A549 (cell line): ENCODE data around the gene MOB3A. TPM values are rescaled to one million over a fixed set of nuclear protein-coding genes. Genes with fewer than 3 reads are reported as not detected.

Experiments used
- ATAC-seq, 2 experiments: fragments of 200-7000 bp in 1 of 2; fragments of >200 bp in 1 of 2; cut with Nextera tagmentation in 1 of 2; cut with Tn5 transposase in 1 of 2; 3 replicates each; pipeline versions ENCODE4 v1.8.0 to v1.9.1; 2018 to 2020; ENCODE audit warnings: mild to moderate bottlenecking in 1 of 2, moderate library complexity in 1 of 2
- CTCF ChIA-PET: fragments of 300-600 bp; sonication (Branson Sonifier 250); formaldehyde crosslinking; extraction: SDS; loops from one replicate; lab custom pipeline; 2021; ENCODE audit warnings: antibody characterized with exemption, inconsistent platforms; lab: Yijun Ruan, JAX
- POLR2A ChIA-PET: fragments of 350-600 bp; formaldehyde crosslinking; extraction: SDS; loops from one replicate; lab custom pipeline; 2021; ENCODE audit warnings: antibody characterized with exemption, inconsistent platforms; lab: Yijun Ruan, JAX
- DNase-seq, 2 experiments: peaks; one replicate each; pipeline versions ENCODE4 v3.0.0 to v3.0.0-alpha.2; 2011 to 2016; ENCODE audit warnings: low read depth in 1 of 2, low spot score in 1 of 2
- FAIRE-seq: peaks from 2 replicates; lab custom pipeline; 2011; peaks lifted over from hg19 to GRCh38; lab: Jason Lieb, UNC
- H3K27ac ChIP-seq, 2 experiments: fragments of >200 bp; sonication (Bioruptor Twin); formaldehyde crosslinking; 3 replicates each; pipeline ENCODE4 v1.5.1; 2016 to 2017
- H3K4me1 ChIP-seq: fragments of >200 bp; sonication (Bioruptor Twin); formaldehyde crosslinking; 3 replicates; pipeline ENCODE4 v1.6.1; 2016
- H3K4me2 ChIP-seq: fragments of >200 bp; sonication (Bioruptor Twin); formaldehyde crosslinking; 3 replicates; pipeline ENCODE4 v1.6.1; 2016
- H3K4me3 ChIP-seq: fragments of >200 bp; sonication (Bioruptor Twin); formaldehyde crosslinking; 3 replicates; pipeline ENCODE4 v1.5.1; 2016
- H3K9me3 ChIP-seq: fragments of >200 bp; sonication (Bioruptor Twin); formaldehyde crosslinking; 3 replicates; pipeline ENCODE4 v1.6.1; 2016
- BHLHE40 ChIP-seq: IDR thresholded peaks from 2 replicates; pipeline ENCODE4 v1.6.1; 2012; ENCODE audit warnings: low read depth, low read length, inconsistent platforms
- CHD2 ChIP-seq: fragments of 150-350 bp; IDR thresholded peaks from 2 replicates; pipeline ENCODE4 v1.6.1; 2014; ENCODE audit warnings: low read length; ENCODE audit not compliant: partially characterized antibody
- EHF ChIP-seq: fragments of 250-450 bp; sonication (Bioruptor Pico); IDR thresholded peaks from 2 replicates; pipeline ENCODE4 v1.5.0; 2020; ENCODE audit warnings: mild to moderate bottlenecking
- FOXS1 ChIP-seq: fragments of 250-450 bp; sonication (Bioruptor Pico); IDR thresholded peaks from 2 replicates; pipeline ENCODE4 v1.5.0; 2020; ENCODE audit warnings: mild to moderate bottlenecking, moderate library complexity
- HOXB5 ChIP-seq: fragments of 250-450 bp; sonication (Bioruptor Pico); IDR thresholded peaks from 2 replicates; pipeline ENCODE4 v1.5.0; 2020; ENCODE audit warnings: mild to moderate bottlenecking, moderate library complexity
- KDM5A ChIP-seq: fragments of 200-600 bp; sonication (generic); IDR thresholded peaks from 2 replicates; pipeline ENCODE4 v1.6.1; 2016; ENCODE audit warnings: antibody characterized with exemption, mild to moderate bottlenecking
- MAFK ChIP-seq: fragments of 450-650 bp; IDR thresholded peaks from 2 replicates; pipeline ENCODE4 v1.6.1; 2014; ENCODE audit not compliant: partially characterized antibody
- MYC ChIP-seq: IDR thresholded peaks from 2 replicates; pipeline ENCODE4 v1.6.1; 2012; ENCODE audit warnings: mild to moderate bottlenecking, inconsistent platforms, low read length, improper control_type of control experiment, borderline replicate concordance
- PHF8 ChIP-seq: fragments of 200-600 bp; sonication (generic); IDR thresholded peaks from 2 replicates; pipeline ENCODE4 v1.6.1; 2016; ENCODE audit warnings: low read depth, mild to moderate bottlenecking, antibody characterized with exemption, moderate library complexity, borderline replicate concordance
- POLR2A ChIP-seq: IDR thresholded peaks from 2 replicates; pipeline ENCODE4 v1.6.1; 2012; ENCODE audit warnings: mild to moderate bottlenecking, low read length
- POLR2AphosphoS2 ChIP-seq: conservative IDR thresholded peaks from 2 replicates; pipeline ENCODE4 v1.6.1; 2012; ENCODE audit warnings: low read length, improper control_type of control experiment, inconsistent platforms
- RCOR1 ChIP-seq: fragments of 150-350 bp; IDR thresholded peaks from 2 replicates; pipeline ENCODE4 v1.6.1; 2014; ENCODE audit warnings: antibody characterized with exemption, low read length, low read depth
- SMC3 ChIP-seq: fragments of >200 bp; sonication (Bioruptor Twin); formaldehyde crosslinking; IDR thresholded peaks from 3 replicates; pipeline ENCODE4 v1.6.1; 2018; ENCODE audit warnings: inconsistent platforms
- SREBF2 ChIP-seq: fragments of 450-650 bp; IDR thresholded peaks from 2 replicates; pipeline ENCODE4 v1.6.1; 2014; ENCODE audit warnings: mild to moderate bottlenecking, moderate library complexity
- TP53 ChIP-seq: fragments of 250-450 bp; sonication (Bioruptor Pico); IDR thresholded peaks from 2 replicates; pipeline ENCODE4 v1.5.0; 2021; ENCODE audit warnings: mild to moderate bottlenecking, moderate library complexity
- ZFP36 ChIP-seq: fragments of 450-650 bp; IDR thresholded peaks from 2 replicates; pipeline ENCODE4 v1.6.1; 2014; ENCODE audit warnings: borderline replicate concordance; ENCODE audit not compliant: partially characterized antibody
- ZSCAN20 ChIP-seq: fragments of 250-450 bp; sonication (Bioruptor Pico); IDR thresholded peaks from 2 replicates; pipeline ENCODE4 v1.8.0; 2022; ENCODE audit warnings: mild to moderate bottlenecking, moderate library complexity
- WGBS: methylation state at CpG from one replicate; pipeline ENCODE4 v1.1.6; 2017; ENCODE audit errors: missing lambda C conversion rate; 5-methylcytosine and 5-hydroxymethylcytosine counted together
- polyA plus RNA-seq, 4 experiments: library from polyadenylated mRNA; depleted of rRNA in 3 of 4; stranded (reverse); fragments of >200 nt; fragmentation: RNase III in 1 of 4; extraction: RNeasy Plus Mini Kit Qiagen cat#74134 plus additional on column Dnase treatment in 1 of 4; gene quantifications; 2 replicates in 3 of 4; 3 replicates in 1 of 4; pipeline ENCODE4 v1.2.3, GENCODE V29; 2011 to 2017
- TF ChIP-seq, protein P1 (sequence below): fragments of 450-650 bp; IDR thresholded peaks from 2 replicates; pipeline ENCODE4 v1.6.1; 2014; ENCODE audit warnings: antibody characterized with exemption
- TF ChIP-seq, protein P2 (sequence below): fragments of >200 bp; sonication (Bioruptor Twin); formaldehyde crosslinking; IDR thresholded peaks from 3 replicates; pipeline ENCODE4 v1.5.1; 2016
- TF ChIP-seq, protein P3 (sequence below): fragments of >200 bp; sonication (Bioruptor Twin); formaldehyde crosslinking; IDR thresholded peaks from 3 replicates; pipeline ENCODE4 v1.6.1; 2016
- TF ChIP-seq, protein P4 (sequence below): fragments of 250-450 bp; sonication (Bioruptor Pico); IDR thresholded peaks from 2 replicates; pipeline ENCODE4 v1.5.0; 2021; ENCODE audit warnings: mild to moderate bottlenecking, moderate library complexity, borderline replicate concordance
- TF ChIP-seq, protein P5 (sequence below): IDR thresholded peaks from 2 replicates; pipeline ENCODE4 v1.6.1; 2012
- TF ChIP-seq, protein P6 (sequence below): IDR thresholded peaks from 2 replicates; pipeline ENCODE4 v1.6.1; 2012
- TF ChIP-seq, protein P7 (sequence below): fragments of 150-350 bp; IDR thresholded peaks from 2 replicates; pipeline ENCODE4 v1.6.1; 2014; ENCODE audit warnings: low read depth, mild to moderate bottlenecking, low read length

The MOB3A gene
- polyA plus RNA-seq, 2 of the 4 experiments (the other 2 are of a cell fraction): 9.1 to 10.9 TPM

DNA sequence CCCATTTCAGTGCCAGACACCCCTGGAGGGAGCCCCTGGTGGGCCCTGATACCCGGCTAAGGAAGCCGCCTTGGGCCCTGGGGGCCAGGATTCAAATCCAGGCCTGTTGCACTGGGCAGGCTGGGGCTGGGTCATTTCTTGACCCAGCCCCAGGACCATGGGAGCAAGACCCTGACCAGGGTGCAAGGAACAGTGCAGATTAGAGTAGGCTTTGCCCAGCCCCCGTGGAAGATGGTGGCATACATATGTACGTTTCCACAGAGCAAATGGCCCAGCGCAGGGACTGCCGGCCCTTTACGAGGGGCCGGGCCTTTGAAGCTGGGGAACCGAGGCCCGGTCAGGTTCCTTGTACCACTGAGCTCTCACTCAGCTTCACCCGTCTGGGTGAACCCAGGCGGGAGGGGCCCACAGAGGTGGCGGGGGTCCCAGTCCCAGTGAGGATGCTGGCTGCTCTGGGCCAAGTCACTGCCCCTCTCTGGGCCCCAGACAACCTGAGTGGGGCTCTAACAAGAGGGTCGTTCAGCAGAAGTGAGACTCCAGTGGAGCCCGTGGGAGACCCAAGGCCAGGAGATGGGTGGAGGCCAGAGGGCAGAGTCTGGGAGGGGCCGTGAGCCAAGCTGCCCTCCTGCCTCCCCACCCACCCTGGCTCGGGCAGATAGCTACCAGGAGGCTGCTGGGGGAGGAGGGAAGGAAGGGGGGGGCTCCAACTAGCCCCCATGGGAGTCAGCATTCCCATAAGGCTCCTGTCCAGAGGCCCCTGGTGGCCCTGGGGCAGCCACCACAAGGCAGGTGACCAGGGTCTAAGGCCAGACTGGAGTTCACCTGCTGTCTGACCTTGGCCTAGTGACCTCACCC is 47.8 kb downstream of the MOB3A start:
- WGBS: 61% methylated on average over 3 of the region's 17 CpGs
- Histone ChIP-seq H3K27ac (peak overlapping the region; percentile 95 to 100), H3K4me3 (peak overlapping the region; percentile 99; the same call in 2 of the 3 replicates), H3K4me2 (peak overlapping the region; percentile 85), H3K4me1 (peaks cover 71% of the 10 kb centered on the region), H3K9me3 (no peaks in the 10 kb centered on the region)
- ATAC-seq (no peak), FAIRE-seq (no peak), DNase-seq (no peak)
- CTCF ChIA-PET: interaction anchor here (0.6 to 3.9 kb wide), 5 partner anchors 9 to 45 kb away, joined by 3 to 19 read pairs (median 5); no protein-coding TSS in a partner anchor
- POLR2A ChIA-PET: interaction anchor here (1.3 kb wide), 1 partner anchor 13 kb away, joined by 5 read pairs; no protein-coding TSS in a partner anchor
- TF ChIP-seq, protein P1, sequence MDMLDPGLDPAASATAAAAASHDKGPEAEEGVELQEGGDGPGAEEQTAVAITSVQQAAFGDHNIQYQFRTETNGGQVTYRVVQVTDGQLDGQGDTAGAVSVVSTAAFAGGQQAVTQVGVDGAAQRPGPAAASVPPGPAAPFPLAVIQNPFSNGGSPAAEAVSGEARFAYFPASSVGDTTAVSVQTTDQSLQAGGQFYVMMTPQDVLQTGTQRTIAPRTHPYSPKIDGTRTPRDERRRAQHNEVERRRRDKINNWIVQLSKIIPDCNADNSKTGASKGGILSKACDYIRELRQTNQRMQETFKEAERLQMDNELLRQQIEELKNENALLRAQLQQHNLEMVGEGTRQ: no peak
- no peak for TF ChIP-seq MAFK
- no peak for TF ChIP-seq ZSCAN20 (CRISPR knock-in tag)
- no peak for TF ChIP-seq HOXB5 (CRISPR knock-in tag)
- no peak for TF ChIP-seq SMC3
- no peak for TF ChIP-seq POLR2AphosphoS2

DNA sequence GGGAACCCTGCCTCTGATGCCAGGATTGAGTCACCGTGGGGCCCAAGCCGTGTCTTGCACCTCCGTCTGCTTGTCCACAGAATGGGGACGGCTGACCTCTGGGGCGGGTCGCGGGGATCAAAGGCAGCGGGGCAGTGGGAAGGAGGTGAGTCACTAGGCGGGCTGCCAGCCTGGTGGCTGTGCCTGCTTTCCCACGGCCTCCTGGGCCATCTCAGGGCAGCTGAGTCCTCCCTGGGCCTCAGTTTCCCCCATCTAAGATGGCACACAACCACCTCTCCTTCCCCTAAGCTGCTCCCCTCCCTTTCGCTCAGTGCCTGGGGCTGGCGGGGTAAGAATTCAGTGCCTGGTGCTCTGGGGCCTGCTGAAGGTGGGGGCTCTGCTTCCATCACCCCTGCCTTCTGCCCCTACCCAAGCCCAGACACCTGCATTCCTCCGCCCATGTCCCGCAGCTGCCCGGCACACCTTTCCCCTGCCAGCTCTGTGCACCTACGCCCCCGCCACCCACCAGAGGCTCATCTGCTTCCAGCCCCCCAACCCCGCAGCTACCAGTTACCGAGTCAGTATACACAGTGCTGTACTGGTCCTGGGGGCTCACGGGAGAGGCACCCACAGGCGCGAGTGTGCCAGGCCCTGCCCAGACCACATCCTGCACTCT is 48.5 kb downstream of the MOB3A start:
- no peaks in the 10 kb centered on the region for H3K9me3 ChIP-seq
- H3K27ac ChIP-seq: peak overlapping the region; percentile 95 to 100
- DNase-seq (peak; percentile 53 to 75), FAIRE-seq (no peak), ATAC-seq (0 out of 6 replicates have a peak, but pooled peaks of 1 of the 2 experiments have one; percentile 1)
- peaks cover 78% of the 10 kb centered on the region for H3K4me1 ChIP-seq
- WGBS: 29% methylated on average over 13 of the region's 22 CpGs
- CTCF ChIA-PET: interaction anchor here (1.1 to 3.9 kb wide), 6 partner anchors 8 to 28 kb away, joined by 3 to 19 read pairs (median 4); no protein-coding TSS in a partner anchor
- H3K4me2 ChIP-seq: peak overlapping the region; percentile 85
- H3K4me3 ChIP-seq: peak overlapping the region; percentile 99; the same call in 2 of the 3 replicates
- POLR2A ChIA-PET: no interaction called here
- no peak for TF ChIP-seq MAFK
- TF ChIP-seq TP53 (CRISPR knock-in tag): no peak
- TF ChIP-seq KDM5A: no peak
- no peak for TF ChIP-seq BHLHE40
- no peak for TF ChIP-seq MYC
- TF ChIP-seq, protein P2, sequence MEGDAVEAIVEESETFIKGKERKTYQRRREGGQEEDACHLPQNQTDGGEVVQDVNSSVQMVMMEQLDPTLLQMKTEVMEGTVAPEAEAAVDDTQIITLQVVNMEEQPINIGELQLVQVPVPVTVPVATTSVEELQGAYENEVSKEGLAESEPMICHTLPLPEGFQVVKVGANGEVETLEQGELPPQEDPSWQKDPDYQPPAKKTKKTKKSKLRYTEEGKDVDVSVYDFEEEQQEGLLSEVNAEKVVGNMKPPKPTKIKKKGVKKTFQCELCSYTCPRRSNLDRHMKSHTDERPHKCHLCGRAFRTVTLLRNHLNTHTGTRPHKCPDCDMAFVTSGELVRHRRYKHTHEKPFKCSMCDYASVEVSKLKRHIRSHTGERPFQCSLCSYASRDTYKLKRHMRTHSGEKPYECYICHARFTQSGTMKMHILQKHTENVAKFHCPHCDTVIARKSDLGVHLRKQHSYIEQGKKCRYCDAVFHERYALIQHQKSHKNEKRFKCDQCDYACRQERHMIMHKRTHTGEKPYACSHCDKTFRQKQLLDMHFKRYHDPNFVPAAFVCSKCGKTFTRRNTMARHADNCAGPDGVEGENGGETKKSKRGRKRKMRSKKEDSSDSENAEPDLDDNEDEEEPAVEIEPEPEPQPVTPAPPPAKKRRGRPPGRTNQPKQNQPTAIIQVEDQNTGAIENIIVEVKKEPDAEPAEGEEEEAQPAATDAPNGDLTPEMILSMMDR: no peak
- no peak for TF ChIP-seq HOXB5 (CRISPR knock-in tag)
- TF ChIP-seq FOXS1 (CRISPR knock-in tag): no peak
- TF ChIP-seq, protein P3, sequence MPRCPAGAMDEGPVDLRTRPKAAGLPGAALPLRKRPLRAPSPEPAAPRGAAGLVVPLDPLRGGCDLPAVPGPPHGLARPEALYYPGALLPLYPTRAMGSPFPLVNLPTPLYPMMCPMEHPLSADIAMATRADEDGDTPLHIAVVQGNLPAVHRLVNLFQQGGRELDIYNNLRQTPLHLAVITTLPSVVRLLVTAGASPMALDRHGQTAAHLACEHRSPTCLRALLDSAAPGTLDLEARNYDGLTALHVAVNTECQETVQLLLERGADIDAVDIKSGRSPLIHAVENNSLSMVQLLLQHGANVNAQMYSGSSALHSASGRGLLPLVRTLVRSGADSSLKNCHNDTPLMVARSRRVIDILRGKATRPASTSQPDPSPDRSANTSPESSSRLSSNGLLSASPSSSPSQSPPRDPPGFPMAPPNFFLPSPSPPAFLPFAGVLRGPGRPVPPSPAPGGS: no peak
- TF ChIP-seq POLR2A: no peak
- TF ChIP-seq RCOR1: no peak
- TF ChIP-seq, protein P4, sequence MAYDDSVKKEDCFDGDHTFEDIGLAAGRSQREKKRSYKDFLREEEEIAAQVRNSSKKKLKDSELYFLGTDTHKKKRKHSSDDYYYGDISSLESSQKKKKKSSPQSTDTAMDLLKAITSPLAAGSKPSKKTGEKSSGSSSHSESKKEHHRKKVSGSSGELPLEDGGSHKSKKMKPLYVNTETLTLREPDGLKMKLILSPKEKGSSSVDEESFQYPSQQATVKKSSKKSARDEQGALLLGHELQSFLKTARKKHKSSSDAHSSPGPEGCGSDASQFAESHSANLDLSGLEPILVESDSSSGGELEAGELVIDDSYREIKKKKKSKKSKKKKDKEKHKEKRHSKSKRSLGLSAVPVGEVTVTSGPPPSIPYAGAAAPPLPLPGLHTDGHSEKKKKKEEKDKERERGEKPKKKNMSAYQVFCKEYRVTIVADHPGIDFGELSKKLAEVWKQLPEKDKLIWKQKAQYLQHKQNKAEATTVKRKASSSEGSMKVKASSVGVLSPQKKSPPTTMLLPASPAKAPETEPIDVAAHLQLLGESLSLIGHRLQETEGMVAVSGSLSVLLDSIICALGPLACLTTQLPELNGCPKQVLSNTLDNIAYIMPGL: no peak
- no peak for TF ChIP-seq POLR2AphosphoS2
- TF ChIP-seq, protein P5, sequence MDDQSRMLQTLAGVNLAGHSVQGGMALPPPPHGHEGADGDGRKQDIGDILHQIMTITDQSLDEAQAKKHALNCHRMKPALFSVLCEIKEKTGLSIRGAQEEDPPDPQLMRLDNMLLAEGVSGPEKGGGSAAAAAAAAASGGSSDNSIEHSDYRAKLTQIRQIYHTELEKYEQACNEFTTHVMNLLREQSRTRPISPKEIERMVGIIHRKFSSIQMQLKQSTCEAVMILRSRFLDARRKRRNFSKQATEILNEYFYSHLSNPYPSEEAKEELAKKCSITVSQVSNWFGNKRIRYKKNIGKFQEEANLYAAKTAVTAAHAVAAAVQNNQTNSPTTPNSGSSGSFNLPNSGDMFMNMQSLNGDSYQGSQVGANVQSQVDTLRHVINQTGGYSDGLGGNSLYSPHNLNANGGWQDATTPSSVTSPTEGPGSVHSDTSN: no peak
- no peak for TF ChIP-seq PHF8
- TF ChIP-seq, protein P6, sequence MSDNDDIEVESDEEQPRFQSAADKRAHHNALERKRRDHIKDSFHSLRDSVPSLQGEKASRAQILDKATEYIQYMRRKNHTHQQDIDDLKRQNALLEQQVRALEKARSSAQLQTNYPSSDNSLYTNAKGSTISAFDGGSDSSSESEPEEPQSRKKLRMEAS: 0 out of 2 replicates have a peak, but pooled peaks have one; percentile 48
- TF ChIP-seq SREBF2: no peak
- TF ChIP-seq CHD2: no peak
- TF ChIP-seq EHF (CRISPR knock-in tag): no peak
- TF ChIP-seq, protein P7, sequence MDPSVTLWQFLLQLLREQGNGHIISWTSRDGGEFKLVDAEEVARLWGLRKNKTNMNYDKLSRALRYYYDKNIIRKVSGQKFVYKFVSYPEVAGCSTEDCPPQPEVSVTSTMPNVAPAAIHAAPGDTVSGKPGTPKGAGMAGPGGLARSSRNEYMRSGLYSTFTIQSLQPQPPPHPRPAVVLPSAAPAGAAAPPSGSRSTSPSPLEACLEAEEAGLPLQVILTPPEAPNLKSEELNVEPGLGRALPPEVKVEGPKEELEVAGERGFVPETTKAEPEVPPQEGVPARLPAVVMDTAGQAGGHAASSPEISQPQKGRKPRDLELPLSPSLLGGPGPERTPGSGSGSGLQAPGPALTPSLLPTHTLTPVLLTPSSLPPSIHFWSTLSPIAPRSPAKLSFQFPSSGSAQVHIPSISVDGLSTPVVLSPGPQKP: no peak
- TF ChIP-seq ZFP36: no peak
- TF ChIP-seq, protein P1: no peak
